Kasumi-1 (cell line): ENCODE results near the gene ASS1.

Source experiments
- DNase-seq, 2 experiments: peaks; one replicate each; lab custom pipeline; 2025; lab: John Stamatoyannopoulos, UW

ASS1 gene

DNA sequence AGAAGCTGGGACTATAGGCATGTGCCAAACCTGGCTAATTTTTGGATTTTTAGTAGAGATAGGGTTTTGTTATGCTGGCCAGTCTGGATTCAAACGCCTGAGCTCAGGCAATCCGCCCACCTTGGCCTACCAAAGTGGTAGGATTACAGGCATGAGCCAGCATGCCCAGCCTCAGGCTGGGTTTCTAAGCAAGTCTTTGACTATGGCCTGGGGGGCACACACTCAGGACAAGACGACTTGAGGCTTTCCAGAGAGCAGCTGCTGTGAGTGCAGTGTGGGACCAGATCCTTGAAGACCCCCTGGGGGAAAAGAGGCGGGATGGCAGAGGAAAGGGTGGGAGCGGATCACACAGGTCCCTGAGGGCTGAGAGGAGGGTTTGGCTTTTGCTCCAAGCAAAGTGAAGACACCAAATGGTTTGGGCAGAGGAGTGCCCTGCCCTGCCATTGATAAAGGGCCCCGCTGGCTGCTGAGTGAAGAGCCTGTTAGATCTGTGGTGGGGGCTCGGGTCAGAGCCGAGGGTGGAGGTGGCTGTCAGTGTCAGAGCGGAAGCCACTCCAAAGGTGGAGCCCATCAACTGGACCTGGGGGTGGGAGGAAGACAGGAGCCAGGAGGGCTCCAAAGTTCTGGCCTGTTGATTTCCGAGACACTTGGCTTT lies 87.8 kb downstream of the ASS1 start:
- DNase-seq, result no peak

- DNase-seq, result peak; percentile 12 to 14
Observed at GRCh38 chr9:130535818-130536521, 91.2 kb downstream of the ASS1 start.

DNA sequence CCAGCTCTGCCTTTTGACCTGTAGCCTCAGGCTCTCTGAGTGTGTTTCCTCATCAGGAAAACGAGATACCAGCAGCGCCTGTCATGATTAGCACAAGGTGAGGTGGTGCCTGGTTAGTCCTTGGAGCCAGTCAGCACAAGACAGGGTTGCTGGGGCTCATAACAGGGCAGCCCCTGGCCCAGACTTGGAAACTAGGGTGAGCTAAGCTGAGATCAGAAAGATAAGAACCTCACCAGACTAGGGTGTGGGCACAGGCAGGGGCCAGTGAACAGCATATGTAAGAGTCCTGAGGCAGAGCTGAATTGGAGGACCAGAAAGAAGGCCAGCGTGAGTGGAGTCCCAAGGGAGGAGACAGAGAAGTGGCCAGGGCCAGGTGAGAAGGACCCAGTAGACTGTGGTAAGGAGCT lies 91.9 kb downstream of the ASS1 start:
- no peak for DNase-seq

DNA sequence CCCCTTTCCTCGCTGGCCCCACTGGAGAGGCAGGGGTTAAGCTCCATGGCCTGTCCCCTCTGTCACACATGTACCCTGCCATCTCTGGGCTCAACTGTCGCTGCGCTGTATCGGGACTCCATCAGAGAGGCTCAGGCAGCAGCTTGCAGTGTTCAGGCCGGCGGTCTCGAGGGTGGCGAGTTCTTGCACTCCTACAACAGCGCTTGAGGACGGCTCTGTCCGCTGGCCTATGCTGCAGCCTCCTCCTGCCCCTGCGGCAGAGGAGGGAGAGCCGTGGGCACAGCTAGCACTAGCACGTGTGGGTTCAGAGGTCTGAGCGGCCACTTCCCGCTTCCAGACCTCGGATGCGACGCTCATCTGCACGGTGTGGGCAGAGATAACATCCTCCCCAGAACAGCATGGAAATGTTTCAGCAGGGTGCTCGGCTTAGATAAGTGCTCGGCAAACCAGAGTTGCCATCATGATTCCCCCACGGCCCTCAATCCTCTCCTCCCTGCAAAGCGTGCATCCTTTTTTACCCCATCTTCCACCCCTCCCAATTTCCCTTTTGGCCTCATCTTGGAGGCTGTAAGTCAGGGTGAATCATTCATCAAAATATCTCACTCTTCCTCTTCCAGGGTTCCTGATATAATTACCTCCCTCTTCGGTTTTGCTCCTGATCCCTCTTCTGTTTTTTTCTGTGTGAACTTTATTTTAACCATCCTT lies 92.7 kb downstream of the ASS1 start:
- peak; percentile 46 to 54 for DNase-seq

DNA sequence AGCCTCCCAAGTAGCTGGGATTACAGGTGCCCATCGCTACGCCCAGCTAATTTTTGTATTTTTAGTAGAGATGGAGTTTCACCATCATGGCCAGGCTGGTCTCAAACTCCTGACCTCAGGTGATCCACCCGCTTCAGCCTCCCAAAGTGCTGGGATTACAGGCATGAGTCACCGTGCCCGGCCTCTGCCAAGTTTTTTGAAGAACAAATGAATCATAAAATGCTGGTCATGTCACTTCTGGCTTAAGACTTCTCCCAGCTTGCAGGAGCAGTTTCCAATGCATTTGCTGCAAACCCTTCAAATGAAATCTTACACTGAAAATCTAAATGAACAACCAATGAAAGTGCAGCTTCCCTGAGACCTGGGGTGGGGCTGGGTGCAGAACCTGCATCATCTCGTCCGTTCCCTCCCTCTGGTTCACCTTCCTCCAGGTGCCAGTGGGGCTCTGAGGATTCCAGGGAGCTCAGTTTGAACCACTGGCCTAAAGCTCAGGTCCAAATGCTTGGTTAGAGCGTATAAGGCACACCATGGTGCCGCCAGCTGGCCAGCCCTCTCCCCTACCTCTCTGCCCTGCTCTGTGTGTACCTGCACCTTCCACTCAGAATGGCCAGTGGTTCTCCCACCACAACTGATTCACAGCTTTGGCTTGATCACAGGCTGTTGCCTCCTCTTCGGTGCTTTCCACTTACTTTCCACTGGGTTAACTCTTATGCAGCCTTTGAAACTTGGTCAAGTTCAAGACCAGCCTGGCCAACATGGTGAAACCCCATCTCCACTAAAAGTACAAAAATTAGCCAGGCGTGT lies 94.9 kb downstream of the ASS1 start:
- DNase-seq, result no peak

GRCh38 chr9:130541533-130541932 lies 96.8 kb downstream of the ASS1 start:
- no peak for DNase-seq

- DNase-seq, result no peak
Observed at GRCh38 chr9:130542038-130542437, 97.3 kb downstream of the ASS1 start.

DNA sequence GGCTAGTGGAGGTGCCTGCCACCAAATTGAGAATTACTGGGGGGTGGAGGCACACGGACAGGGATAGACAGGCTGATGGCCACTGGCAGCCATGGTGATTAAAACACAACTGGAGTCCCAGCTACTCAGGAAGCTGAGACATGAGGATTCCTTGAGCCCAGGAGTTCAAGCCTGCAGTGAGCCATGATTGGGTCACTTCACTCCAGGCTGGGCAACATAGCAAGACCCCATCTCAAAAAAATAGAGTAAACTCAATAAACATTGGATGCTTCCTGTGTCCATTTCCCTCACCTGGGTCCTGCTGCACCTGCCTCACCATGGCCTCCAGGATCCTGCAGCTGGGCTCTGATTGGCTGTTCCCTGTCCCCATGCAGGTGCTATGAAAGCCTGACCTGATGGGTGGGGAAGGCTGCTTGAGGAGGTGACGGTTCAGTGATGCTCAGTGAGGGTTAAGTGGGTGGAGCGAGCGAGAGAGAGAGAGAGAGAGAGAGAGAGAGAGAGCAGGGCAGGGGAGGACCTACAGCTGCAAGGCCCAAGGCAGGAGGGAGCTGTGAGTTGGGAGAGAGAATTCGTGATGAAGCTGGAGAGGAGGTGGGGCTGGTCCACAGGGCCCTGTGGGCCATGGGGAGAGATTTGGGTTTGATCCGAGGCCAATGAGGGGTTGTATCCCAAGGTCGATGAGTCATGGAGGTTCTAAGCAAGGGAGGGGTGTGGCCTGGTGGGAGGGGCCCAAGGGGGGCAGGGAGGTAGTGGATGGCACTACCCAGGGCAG lies 97.9 kb downstream of the ASS1 start:
- DNase-seq, result no peak

GRCh38 chr9:130543368-130543767 lies 98.6 kb downstream of the ASS1 start:
- DNase-seq, result no peak

GRCh38 chr9:130543859-130544258 lies 99.1 kb downstream of the ASS1 start:
- DNase-seq, result no peak

DNA sequence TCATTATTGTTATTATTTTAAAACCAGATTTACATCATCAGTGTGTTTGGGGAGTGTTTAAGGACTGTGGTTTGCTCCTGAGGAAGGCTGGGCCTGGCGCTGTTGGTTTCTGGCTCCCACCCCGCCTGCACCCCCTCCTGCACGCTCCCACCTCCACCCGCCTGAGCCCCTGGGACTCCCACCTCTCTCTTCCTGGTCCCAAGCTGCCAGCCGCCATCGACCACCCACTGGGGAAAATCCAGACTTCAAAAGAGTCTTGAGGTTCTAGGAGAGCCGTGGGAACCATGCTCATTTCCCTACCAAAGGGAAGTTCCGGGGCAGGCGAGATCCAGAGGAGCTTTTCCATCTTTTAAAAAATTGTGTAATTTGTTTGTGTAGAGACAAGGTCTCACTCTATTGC lies 99.6 kb downstream of the ASS1 start:
- DNase-seq, result no peak

DNA sequence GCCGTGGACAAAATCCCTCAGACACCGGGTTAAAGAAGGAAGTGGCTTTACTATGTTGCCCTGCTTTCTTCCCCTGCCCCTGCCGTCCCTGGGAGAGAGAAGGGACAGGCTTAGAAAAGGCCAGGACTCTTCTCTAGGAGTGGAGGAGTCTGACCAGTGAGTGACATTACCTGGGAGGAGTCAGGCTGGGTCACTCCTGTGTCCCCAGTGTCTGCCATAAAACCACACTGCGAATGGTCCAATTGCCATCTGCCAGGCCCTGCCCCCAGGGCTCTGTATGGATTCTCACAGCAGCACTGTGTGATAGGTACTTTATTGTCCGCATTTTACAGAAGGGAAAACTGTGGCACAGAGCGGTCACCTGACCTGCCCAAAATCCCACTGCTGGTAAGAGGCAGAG lies 103.3 kb downstream of the ASS1 start:
- DNase-seq, result no peak

GRCh38 chr9:130549093-130549735 lies 104.5 kb downstream of the ASS1 start:
- DNase-seq, result peak in 1 of 2 experiments; percentile 4
